BE2C (cell line): Measurements from ENCODE around the gene HOXB7.

Experiments
- DNase-seq: peaks from one replicate; pipeline ENCODE4 v3.0.0-alpha.2; 2020
- H3K27me3 ChIP-seq: fragments of 250-450 bp; sonication (Bioruptor Pico); 2 replicates; pipeline ENCODE4 v1.5.1; 2020; ENCODE audit warnings: mild to moderate bottlenecking
- H3K36me3 ChIP-seq: fragments of 250-450 bp; sonication (Bioruptor Pico); 2 replicates; pipeline ENCODE4 v1.5.1; 2020; ENCODE audit warnings: mild to moderate bottlenecking
- H3K4me1 ChIP-seq: fragments of 250-450 bp; sonication (Bioruptor Pico); 2 replicates; pipeline ENCODE4 v1.5.1; 2020
- H3K4me3 ChIP-seq: 2 replicates; pipeline ENCODE4 v1.5.1; 2011; ENCODE audit warnings: low read depth, low read length
- H3K9me3 ChIP-seq: fragments of 250-450 bp; sonication (Bioruptor Pico); 2 replicates; pipeline ENCODE4 v1.5.1; 2020
- CTCF ChIP-seq: IDR thresholded peaks from 2 replicates; pipeline ENCODE4 v1.5.1; 2012; ENCODE audit warnings: mild to moderate bottlenecking, low read depth, low read length

Gene HOXB7

GRCh38 chr17:48575066-48575582 lies 35.7 kb downstream of the HOXB7 start:
- H3K4me1 ChIP-seq: no peaks in the 10 kb centered on the region
- TF ChIP-seq CTCF: no peak
- H3K4me3 ChIP-seq: no peak overlapping the region
- no peaks in the 10 kb centered on the region for H3K36me3 ChIP-seq
- H3K9me3 ChIP-seq: no peaks in the 10 kb centered on the region
- no peak for DNase-seq
- peaks cover 96% of the 10 kb centered on the region for H3K27me3 ChIP-seq

DNA sequence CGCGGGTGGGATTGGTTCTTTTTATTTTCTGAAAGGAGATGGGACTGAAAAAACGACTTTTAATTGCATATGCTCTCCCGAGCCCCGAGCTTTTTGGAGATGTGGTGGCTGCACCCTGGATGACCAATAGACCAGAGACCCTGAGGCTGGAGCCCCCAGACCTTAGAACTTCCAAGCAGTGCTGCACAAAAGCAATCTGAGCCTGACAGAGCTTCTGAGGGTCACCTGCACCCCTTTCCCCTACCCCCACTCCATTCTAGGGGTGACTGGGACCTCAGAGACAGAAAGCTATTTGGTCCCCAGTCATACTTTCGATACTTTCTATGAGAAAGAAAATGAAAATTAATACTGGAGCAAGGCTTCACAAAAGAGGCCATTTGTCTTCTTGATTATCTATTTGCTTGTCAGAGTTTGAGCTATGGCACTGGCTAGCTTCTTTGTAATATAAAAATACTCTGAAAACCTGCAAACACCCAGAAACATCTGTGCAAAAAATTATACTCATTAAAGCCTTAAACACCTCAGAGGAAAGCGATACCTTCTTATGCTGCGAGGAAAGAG lies 36.2 kb downstream of the HOXB7 start:
- TF ChIP-seq CTCF: no peak
- Histone ChIP-seq H3K27me3 (peaks cover 96% of the 10 kb centered on the region), H3K4me3 (no peak overlapping the region), H3K36me3 (no peaks in the 10 kb centered on the region), H3K9me3 (no peaks in the 10 kb centered on the region), H3K4me1 (no peaks in the 10 kb centered on the region)
- no peak for DNase-seq

DNA sequence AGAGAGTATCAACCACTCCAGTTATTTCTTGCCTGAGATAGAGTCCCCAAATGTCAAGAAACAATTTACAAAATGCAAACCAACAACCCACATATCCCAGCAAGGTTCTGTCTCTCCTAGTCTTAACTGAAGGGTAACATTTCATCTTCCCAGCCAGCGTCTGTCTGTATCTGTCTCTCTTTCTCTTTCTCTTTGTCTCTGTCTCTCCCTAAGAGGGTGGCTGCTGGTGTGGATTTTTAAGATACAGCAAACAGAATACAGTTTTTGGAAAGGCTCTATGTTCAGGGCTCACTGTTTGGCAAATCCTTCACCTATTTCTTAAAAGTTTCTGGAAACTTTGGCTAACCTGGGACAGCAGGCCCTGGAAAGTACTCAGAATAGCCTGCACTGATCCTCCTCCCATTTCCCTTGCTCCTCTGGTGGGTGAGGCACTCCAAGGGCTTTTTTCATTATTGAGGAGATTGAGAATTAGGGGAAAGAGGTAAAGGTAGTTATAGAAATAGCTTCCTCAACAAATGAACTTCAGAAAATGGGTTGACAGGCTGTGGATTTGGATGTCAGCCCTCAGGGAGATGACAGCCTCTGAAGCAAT lies 38.9 kb downstream of the HOXB7 start:
- H3K27me3 ChIP-seq: peaks cover 98% of the 10 kb centered on the region
- DNase-seq: no peak

GRCh38 chr17:48571024-48571818 lies 39.6 kb downstream of the HOXB7 start:
- no peak for DNase-seq
- Histone ChIP-seq H3K4me3 (no peak overlapping the region), H3K27me3 (peaks cover 100% of the 10 kb centered on the region), H3K36me3 (no peaks in the 10 kb centered on the region), H3K9me3 (no peaks in the 10 kb centered on the region), H3K4me1 (no peaks in the 10 kb centered on the region)
- TF ChIP-seq CTCF: no peak

More for the DNA sequence above, 38.9 kb downstream of the HOXB7 start:
- H3K4me3 ChIP-seq: no peak overlapping the region
- H3K36me3 ChIP-seq: no peaks in the 10 kb centered on the region
- no peaks in the 10 kb centered on the region for H3K4me1 ChIP-seq
- H3K9me3 ChIP-seq: no peaks in the 10 kb centered on the region
- TF ChIP-seq CTCF: no peak

GRCh38 chr17:48570325-48571023 lies 40.3 kb downstream of the HOXB7 start:
- H3K4me1 ChIP-seq: no peaks in the 10 kb centered on the region
- H3K36me3 ChIP-seq: no peaks in the 10 kb centered on the region
- no peak overlapping the region for H3K4me3 ChIP-seq
- DNase-seq: no peak
- no peak for TF ChIP-seq CTCF
- peaks cover 100% of the 10 kb centered on the region for H3K27me3 ChIP-seq
- H3K9me3 ChIP-seq: no peaks in the 10 kb centered on the region
